WERI-Rb-1 (cell line): ENCODE data around the gene IQUB.

Experiments
- DNase-seq: peaks from one replicate; pipeline ENCODE4 v3.0.0-alpha.2; 2020
- H3K27ac ChIP-seq: fragments of 250-450 bp; sonication (Bioruptor Pico); 2 replicates; pipeline ENCODE4 v1.5.1; 2020; ENCODE audit warnings: mild to moderate bottlenecking, moderate library complexity
- H3K27me3 ChIP-seq: fragments of 250-450 bp; sonication (Bioruptor Pico); 2 replicates; pipeline ENCODE4 v1.5.1; 2021; ENCODE audit warnings: mild to moderate bottlenecking, low read depth, moderate library complexity; ENCODE audit not compliant: insufficient read depth, severe bottlenecking
- H3K36me3 ChIP-seq: fragments of 250-450 bp; sonication (Bioruptor Pico); 2 replicates; pipeline ENCODE4 v1.5.1; 2020; ENCODE audit warnings: mild to moderate bottlenecking, moderate library complexity
- H3K4me3 ChIP-seq: 2 replicates; pipeline ENCODE4 v1.5.1; 2011; ENCODE audit warnings: low read depth, mild to moderate bottlenecking, control low read depth, low read length
- H3K9me3 ChIP-seq: fragments of 250-450 bp; sonication (Bioruptor Pico); 2 replicates; pipeline ENCODE4 v1.5.1; 2021; ENCODE audit warnings: mild to moderate bottlenecking, moderate library complexity; ENCODE audit not compliant: severe bottlenecking
- CTCF ChIP-seq: IDR thresholded peaks from 2 replicates; pipeline ENCODE4 v1.5.1; 2011; ENCODE audit warnings: low read depth, mild to moderate bottlenecking, control low read depth, inconsistent platforms, low read length

IQUB gene

GRCh38 chr7:123573896-123574467 is 39.6 kb upstream of the IQUB start:
- no peak for DNase-seq
- no peak for TF ChIP-seq CTCF
- no peaks in the 10 kb centered on the region for H3K9me3 ChIP-seq
- H3K27me3 ChIP-seq, result no peaks in the 10 kb centered on the region
- no peak overlapping the region for H3K27ac ChIP-seq
- no peaks in the 10 kb centered on the region for H3K36me3 ChIP-seq
- no peak overlapping the region for H3K4me3 ChIP-seq

GRCh38 chr7:123573341-123573740 is 38.9 kb upstream of the IQUB start:
- Histone ChIP-seq H3K4me3 (no peak overlapping the region), H3K27me3 (no peaks in the 10 kb centered on the region), H3K9me3 (no peaks in the 10 kb centered on the region), H3K27ac (no peak overlapping the region), H3K36me3 (no peaks in the 10 kb centered on the region)
- no peak for DNase-seq
- TF ChIP-seq CTCF, result no peak

DNA sequence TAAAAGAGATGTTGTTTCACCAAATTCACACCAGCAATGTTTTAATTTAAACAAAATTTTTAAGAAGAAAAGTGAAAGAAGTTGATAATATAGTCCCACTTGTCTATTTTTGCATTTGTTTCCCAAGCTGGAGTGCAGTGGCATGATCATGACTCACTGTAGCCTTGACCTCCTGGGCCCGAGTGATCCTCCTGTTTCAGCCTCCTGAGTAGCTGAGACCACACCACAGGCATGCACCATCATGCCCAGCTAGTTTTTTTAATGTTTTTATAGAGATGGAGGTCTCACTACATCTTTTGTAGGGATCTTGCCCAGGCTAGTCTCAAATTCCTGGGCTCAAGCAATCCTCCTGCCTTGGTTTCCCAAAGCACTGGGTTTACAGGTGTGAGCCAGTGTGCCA is 37.3 kb upstream of the IQUB start:
- DNase-seq, result no peak
- H3K27me3 ChIP-seq, result no peaks in the 10 kb centered on the region
- H3K4me3 ChIP-seq, result no peak overlapping the region
- no peak overlapping the region for H3K27ac ChIP-seq
- no peaks in the 10 kb centered on the region for H3K36me3 ChIP-seq
- no peak for TF ChIP-seq CTCF
- H3K9me3 ChIP-seq, result no peaks in the 10 kb centered on the region

GRCh38 chr7:123571187-123571586 is 36.8 kb upstream of the IQUB start:
- no peak for DNase-seq
- TF ChIP-seq CTCF, result no peak

DNA sequence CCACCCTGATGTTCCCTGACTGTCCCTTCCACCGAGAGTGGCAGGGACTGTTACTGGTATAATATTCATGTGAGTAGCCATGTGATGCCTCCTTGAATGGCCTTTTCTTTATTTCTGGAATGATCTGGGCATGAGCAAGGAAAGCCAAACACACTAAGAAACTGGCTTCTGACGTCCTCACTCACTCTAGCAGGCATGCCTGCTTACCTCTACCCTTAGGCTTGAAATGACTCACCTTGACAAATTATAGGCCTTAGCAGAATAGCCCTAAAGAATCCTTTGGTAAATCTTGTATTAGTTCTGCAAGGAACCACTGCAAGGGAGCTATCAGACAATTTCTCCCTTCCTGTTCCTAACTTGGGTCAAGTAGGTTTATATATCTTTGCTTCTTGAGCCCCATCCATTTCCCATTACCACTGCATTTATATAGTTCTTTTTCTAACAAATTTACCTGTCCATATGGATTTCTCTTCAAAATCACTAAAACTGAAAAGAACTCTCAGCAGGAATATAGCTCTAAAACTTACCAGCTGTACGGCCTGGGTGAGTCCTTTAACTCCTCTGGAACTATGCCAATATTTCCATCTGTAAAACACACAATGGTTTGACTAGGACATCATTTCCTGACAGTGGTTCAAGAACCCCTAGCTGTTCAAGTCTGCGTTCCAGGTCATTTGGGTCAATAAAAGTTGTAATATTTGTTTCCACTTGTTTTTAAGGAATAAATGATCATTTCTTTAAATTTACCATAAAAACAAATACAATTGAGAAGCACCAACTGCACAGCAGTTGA is 36.2 kb upstream of the IQUB start:
- H3K4me3 ChIP-seq, result no peak overlapping the region
- DNase-seq, result no peak
- H3K9me3 ChIP-seq, result no peaks in the 10 kb centered on the region
- H3K36me3 ChIP-seq, result no peaks in the 10 kb centered on the region
- H3K27ac ChIP-seq, result no peak overlapping the region
- no peak for TF ChIP-seq CTCF
- H3K27me3 ChIP-seq, result no peaks in the 10 kb centered on the region

More at GRCh38 chr7:123571187-123571586, 36.8 kb upstream of the IQUB start:
- Histone ChIP-seq H3K4me3 (no peak overlapping the region), H3K27me3 (no peaks in the 10 kb centered on the region), H3K9me3 (no peaks in the 10 kb centered on the region), H3K36me3 (no peaks in the 10 kb centered on the region), H3K27ac (no peak overlapping the region)
